MCF 10A (cell line): ENCODE measurements around the gene DRAXIN. TPM values are rescaled to one million over a fixed set of nuclear protein-coding genes. Genes with fewer than 3 reads are reported as not detected.

Experiments used
- BruUV-seq: library from RNA; stranded (reverse); fragments of 400-500 nt; replicated peaks from 2 replicates; lab custom pipeline; 2021; lab: Mats Ljungman, UMichigan
- CTCF ChIA-PET: fragments of 300-600 bp; sonication (Branson Sonifier 250); formaldehyde crosslinking; extraction: SDS; loops from one replicate; lab custom pipeline; 2021; ENCODE audit warnings: antibody characterized with exemption, inconsistent platforms; lab: Yijun Ruan, JAX
- POLR2A ChIA-PET: fragments of 300-600, 350-650 bp; sonication (Branson Sonifier 250); formaldehyde crosslinking; extraction: SDS; loops from one replicate; lab custom pipeline; 2020; ENCODE audit warnings: antibody characterized with exemption, inconsistent platforms; lab: Yijun Ruan, JAX
- DNase-seq: peaks from one replicate; pipeline ENCODE4 v3.0.0-alpha.2; 2018; ENCODE audit not compliant: unreplicated experiment
- H3K27ac Mint-ChIP-seq: one replicate; pipeline ENCODE4 v1.8.0; 2022; ENCODE audit warnings: mild to moderate bottlenecking, low read depth, mixed read lengths; ENCODE audit not compliant: unreplicated experiment
- H3K27me3 Mint-ChIP-seq: one replicate; pipeline ENCODE4 v1.8.0; 2022; ENCODE audit warnings: mixed read lengths; ENCODE audit not compliant: insufficient read depth, unreplicated experiment
- H3K36me3 Mint-ChIP-seq: one replicate; pipeline ENCODE4 v1.8.0; 2022; ENCODE audit warnings: mild to moderate bottlenecking, moderate library complexity, mixed read lengths; ENCODE audit not compliant: insufficient read depth, unreplicated experiment
- H3K4me1 Mint-ChIP-seq: one replicate; pipeline ENCODE4 v1.8.0; 2022; ENCODE audit warnings: mixed read lengths; ENCODE audit not compliant: insufficient read depth, unreplicated experiment
- H3K4me3 Mint-ChIP-seq: one replicate; pipeline ENCODE4 v1.8.0; 2022; ENCODE audit warnings: mild to moderate bottlenecking, moderate library complexity, mixed read lengths; ENCODE audit not compliant: unreplicated experiment
- H3K9me3 Mint-ChIP-seq: one replicate; pipeline ENCODE4 v1.8.0; 2022; ENCODE audit warnings: mixed read lengths; ENCODE audit not compliant: unreplicated experiment
- CTCF ChIP-seq: fragments of 200-600 bp; IDR thresholded peaks from one replicate; pipeline ENCODE4 v1.8.0; 2022; ENCODE audit warnings: antibody characterized with exemption, mild to moderate bottlenecking; ENCODE audit not compliant: unreplicated experiment
- intact Hi-C: fragments of 100-400 bp; cut with micrococcal nuclease; formaldehyde crosslinking; loops from 2 replicates; pipeline ENCODE4 v1.14.1; 2022
- total RNA-seq: library from RNA; stranded (reverse); gene quantifications from 2 replicates; pipeline ENCODE4 v1.2.3, GENCODE V29; 2022

The DRAXIN gene
- total RNA-seq, 1 experiment from 2014 or later, result 0.07 TPM

- DNase-seq, result no peak
Measured at GRCh38 chr1:11728126-11728806, 36.8 kb downstream of the DRAXIN start.

GRCh38 chr1:11729155-11729497 lies 37.6 kb downstream of the DRAXIN start:
- Mint-ChIP-seq H3K4me1 (peaks cover 9% of the 10 kb centered on the region), H3K27ac (no peak overlapping the region), H3K4me3 (no peak overlapping the region), H3K27me3 (no peaks in the 10 kb centered on the region), H3K9me3 (no peaks in the 10 kb centered on the region), H3K36me3 (no peaks in the 10 kb centered on the region)
- CTCF ChIA-PET, result interaction anchor here (1.1 kb wide), 1 partner anchor 9 kb away, joined by 6 read pairs; no protein-coding TSS in a partner anchor
- BruUV-seq, result no TSS peak
- TF ChIP-seq CTCF, result no peak
- POLR2A ChIA-PET, result no interaction called here
- intact Hi-C loops, result no loop called here
- no peak for DNase-seq

More at GRCh38 chr1:11728126-11728806, 36.8 kb downstream of the DRAXIN start:
- intact Hi-C loops, result no loop called here
- no peaks in the 10 kb centered on the region for H3K27me3 Mint-ChIP-seq
- no peak overlapping the region for H3K27ac Mint-ChIP-seq
- H3K9me3 Mint-ChIP-seq, result no peaks in the 10 kb centered on the region
- H3K4me1 Mint-ChIP-seq, result peaks cover 9% of the 10 kb centered on the region
- no peak overlapping the region for H3K4me3 Mint-ChIP-seq
- ChIA-PET CTCF (interaction anchor here (1.1 kb wide), 1 partner anchor 8 kb away, joined by 6 read pairs; no protein-coding TSS in a partner anchor), POLR2A (no interaction called here)
- no TSS peak for BruUV-seq
- no peaks in the 10 kb centered on the region for H3K36me3 Mint-ChIP-seq
- no peak for TF ChIP-seq CTCF

GRCh38 chr1:11729498-11730428 lies 38.3 kb downstream of the DRAXIN start:
- CTCF ChIA-PET, result no interaction called here
- no peak overlapping the region for H3K27ac Mint-ChIP-seq
- POLR2A ChIA-PET, result interaction anchor here (0.9 kb wide), 1 partner anchor 77 kb away, joined by 4 read pairs; no protein-coding TSS in a partner anchor
- intact Hi-C loops, result no loop called here
- no peaks in the 10 kb centered on the region for H3K36me3 Mint-ChIP-seq
- DNase-seq, result no peak
- H3K4me3 Mint-ChIP-seq, result no peak overlapping the region
- H3K27me3 Mint-ChIP-seq, result no peaks in the 10 kb centered on the region
- H3K4me1 Mint-ChIP-seq, result peaks cover 9% of the 10 kb centered on the region
- H3K9me3 Mint-ChIP-seq, result no peaks in the 10 kb centered on the region
- BruUV-seq, result no TSS peak
- no peak for TF ChIP-seq CTCF

- Mint-ChIP-seq H3K9me3 (no peaks in the 10 kb centered on the region), H3K4me3 (no peak overlapping the region), H3K27ac (no peak overlapping the region), H3K4me1 (peaks cover 9% of the 10 kb centered on the region), H3K36me3 (no peaks in the 10 kb centered on the region), H3K27me3 (no peaks in the 10 kb centered on the region)
- POLR2A ChIA-PET, result interaction anchor here (0.9 kb wide), 1 partner anchor 77 kb away, joined by 4 read pairs; no protein-coding TSS in a partner anchor
- no TSS peak for BruUV-seq
- intact Hi-C loops, result no loop called here
- CTCF ChIA-PET, result interaction anchor here (0.6 kb wide), 2 partner anchors 30 to 112 kb away, joined by 3 to 4 read pairs; no protein-coding TSS in a partner anchor
- no peak for TF ChIP-seq CTCF
- DNase-seq, result peak; percentile 68
Measured at GRCh38 chr1:11730429-11730891, 39.0 kb downstream of the DRAXIN start.
